NCI-H146 treated with DMSO at 0.1 percent for 48 hours (cell line): ENCODE data around the gene GMIP.
"Not testable (repeated sequence)": the region's sequence is repeated elsewhere in the genome, so short reads cannot be mapped to it uniquely, and the experiment has no call there.

Source experiments
- DNase-seq: peaks from one replicate; lab custom pipeline; 2025; ENCODE audit not compliant: unreplicated experiment; lab: John Stamatoyannopoulos, UW

Gene GMIP

GRCh38 chr19:19643158-19644053, at the start of gene GMIP:
TSS of gene GMIP (minus strand) at chr19:19643657. CDS start at chr19:19643529, 128 bp downstream.
- DNase-seq, result peak; percentile 44

- DNase-seq, result no peak
These were observed 48.2 kb upstream of the GMIP start for GRCh38 chr19:19691683-19692082.

- not testable (repeated sequence) for DNase-seq
These were observed 45.6 kb upstream of the GMIP start for GRCh38 chr19:19689023-19689422.

- DNase-seq, result no peak
These were observed 43.6 kb upstream of the GMIP start for GRCh38 chr19:19687090-19687489.

- DNase-seq, result no peak
These were observed 43.1 kb upstream of the GMIP start for GRCh38 chr19:19686580-19686979.

- not testable (repeated sequence) for DNase-seq
These were observed 42.7 kb upstream of the GMIP start for GRCh38 chr19:19686119-19686518.

GRCh38 chr19:19679176-19680073, 36.0 kb upstream of the GMIP start:
- DNase-seq, result no peak

GRCh38 chr19:19677579-19677978, 34.1 kb upstream of the GMIP start:
- no peak for DNase-seq

GRCh38 chr19:19674315-19674714, 30.9 kb upstream of the GMIP start:
- DNase-seq, result no peak

- DNase-seq, result no peak
These were observed 29.4 kb upstream of the GMIP start for GRCh38 chr19:19672816-19673215.

GRCh38 chr19:19670070-19670551, 26.7 kb upstream of the GMIP start:
- no peak for DNase-seq

- peak; percentile 94 for DNase-seq
These were observed 25.0 kb upstream of the GMIP start, which contains the start of gene ZNF101 for GRCh38 chr19:19668230-19669012. TSS of gene ZNF101 (plus strand) at chr19:19668839. CDS start at chr19:19668964, 125 bp downstream.

- DNase-seq, result not testable (repeated sequence)
These were observed 22.0 kb upstream of the GMIP start for GRCh38 chr19:19665420-19665948.

- DNase-seq, result peak; percentile 99
These were observed 20.0 kb upstream of the GMIP start, which contains the start of gene ATP13A1 for GRCh38 chr19:19663256-19664120. TSS of gene ATP13A1 (minus strand) at chr19:19663676. CDS start at chr19:19663666, 10 bp downstream.

GRCh38 chr19:19662871-19663255, 19.4 kb upstream of the GMIP start:
- DNase-seq, result no peak

GRCh38 chr19:19662344-19662743, 18.9 kb upstream of the GMIP start:
- no peak for DNase-seq

GRCh38 chr19:19661675-19662251, 18.3 kb upstream of the GMIP start:
- no peak for DNase-seq

- no peak for DNase-seq
These were observed 17.8 kb upstream of the GMIP start for GRCh38 chr19:19661141-19661674.
